HEK293T (cell line): ENCODE measurements around the gene UQCRQ.

Experiments used
- ARNT ChIP-seq: fragments of 450-650 bp; IDR thresholded peaks from 2 replicates; pipeline ENCODE4 v1.6.1; 2017; ENCODE audit warnings: mild to moderate bottlenecking
- FOXA1 ChIP-seq: fragments of 450-650 bp; IDR thresholded peaks from 2 replicates; pipeline ENCODE4 v1.6.1; 2016; ENCODE audit warnings: mild to moderate bottlenecking
- FOXK2 ChIP-seq: fragments of 450-650 bp; IDR thresholded peaks from 2 replicates; pipeline ENCODE4 v1.6.1; 2016; ENCODE audit warnings: mild to moderate bottlenecking
- FOXM1 ChIP-seq: fragments of 450-650 bp; IDR thresholded peaks from 2 replicates; pipeline ENCODE4 v1.6.1; 2017; ENCODE audit warnings: mild to moderate bottlenecking, borderline replicate concordance
- LEF1 ChIP-seq: fragments of 450-650 bp; IDR thresholded peaks from 2 replicates; pipeline ENCODE4 v1.6.1; 2017; ENCODE audit warnings: mild to moderate bottlenecking, borderline replicate concordance
- SP1 ChIP-seq: fragments of 450-650 bp; IDR thresholded peaks from 2 replicates; pipeline ENCODE4 v1.6.1; 2017
- TARDBP ChIP-seq: fragments of 450-650 bp; IDR thresholded peaks from 2 replicates; pipeline ENCODE4 v1.6.1; 2016
- TF ChIP-seq, protein P1 (sequence below): fragments of 450-650 bp; IDR thresholded peaks from 2 replicates; pipeline ENCODE4 v1.6.1; 2016

DNA sequence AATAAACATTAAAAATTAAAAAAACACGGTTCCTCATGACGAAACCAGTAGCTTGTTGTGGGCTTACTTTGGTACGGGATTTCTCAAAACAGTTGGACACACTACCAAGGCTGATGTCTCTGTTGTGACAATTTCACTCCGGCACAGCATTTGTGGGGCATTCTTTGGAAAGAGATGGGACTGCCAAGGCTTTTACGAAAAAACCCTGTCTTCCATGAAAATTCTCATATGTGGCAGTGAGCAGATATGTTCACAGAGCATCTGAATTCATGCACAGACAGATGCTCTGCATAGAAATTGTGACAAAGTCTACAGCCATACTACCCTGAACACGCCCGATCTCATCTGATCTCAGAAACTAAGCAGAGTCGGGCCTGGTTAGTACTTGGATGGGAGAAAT, 18.2 kb upstream of the UQCRQ start:
- no peak for TF ChIP-seq ARNT
- no peak for TF ChIP-seq TARDBP
- TF ChIP-seq, protein P1, sequence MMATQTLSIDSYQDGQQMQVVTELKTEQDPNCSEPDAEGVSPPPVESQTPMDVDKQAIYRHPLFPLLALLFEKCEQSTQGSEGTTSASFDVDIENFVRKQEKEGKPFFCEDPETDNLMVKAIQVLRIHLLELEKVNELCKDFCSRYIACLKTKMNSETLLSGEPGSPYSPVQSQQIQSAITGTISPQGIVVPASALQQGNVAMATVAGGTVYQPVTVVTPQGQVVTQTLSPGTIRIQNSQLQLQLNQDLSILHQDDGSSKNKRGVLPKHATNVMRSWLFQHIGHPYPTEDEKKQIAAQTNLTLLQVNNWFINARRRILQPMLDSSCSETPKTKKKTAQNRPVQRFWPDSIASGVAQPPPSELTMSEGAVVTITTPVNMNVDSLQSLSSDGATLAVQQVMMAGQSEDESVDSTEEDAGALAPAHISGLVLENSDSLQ: no peak
- no peak for TF ChIP-seq SP1
- no peak for TF ChIP-seq FOXA1
- no peak for TF ChIP-seq LEF1
- no peak for TF ChIP-seq FOXM1
- TF ChIP-seq FOXK2: no peak
